ENCODE measurements around the gene TTLL11.
"Not testable (repeated sequence)": the region's sequence is repeated elsewhere in the genome, so short reads cannot be mapped to it uniquely, and the experiment has no call there.

The TTLL11 gene

DNA sequence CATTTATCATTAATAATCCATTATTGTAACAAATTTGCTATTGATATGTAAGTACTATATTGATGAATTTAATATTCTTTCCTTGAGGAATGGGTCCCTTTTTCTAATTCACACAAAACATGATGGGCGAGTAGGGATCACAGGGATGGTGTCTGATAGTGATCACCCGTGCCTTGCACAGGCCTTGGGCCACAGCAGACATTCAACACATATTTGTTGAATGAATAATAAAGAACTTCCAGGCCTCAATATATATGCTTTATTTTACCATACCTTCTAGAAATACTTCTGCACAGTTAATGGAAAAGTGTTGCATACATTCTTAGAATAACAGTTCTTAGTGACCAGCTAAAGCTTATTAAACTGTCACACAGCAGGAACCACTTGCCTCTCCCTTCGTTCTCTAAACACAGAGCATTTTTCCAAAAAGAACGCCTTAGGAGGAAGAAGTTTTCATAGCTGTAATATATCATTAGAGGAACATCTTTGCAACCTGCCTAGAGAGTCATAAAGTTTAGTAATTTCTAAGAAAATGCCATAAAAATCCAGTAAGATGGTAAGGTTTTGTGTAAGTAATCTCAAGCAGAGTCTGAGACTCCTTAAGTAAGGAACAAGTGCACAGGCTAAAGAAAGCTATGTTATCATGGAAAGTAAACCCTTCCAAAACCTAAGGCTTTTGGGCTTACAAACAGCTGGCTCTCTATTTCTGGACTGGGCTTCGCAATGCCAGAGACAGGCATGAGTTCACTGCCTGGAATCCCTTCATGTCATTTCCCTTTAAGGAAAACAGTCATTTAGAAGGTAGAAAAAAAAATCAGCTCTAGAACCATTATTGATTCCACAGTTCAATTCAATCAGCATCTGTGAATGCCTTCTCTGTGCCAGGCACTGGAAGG, 17.7 kb downstream of the TTLL11 start:
- no peak for DNase-seq

DNA sequence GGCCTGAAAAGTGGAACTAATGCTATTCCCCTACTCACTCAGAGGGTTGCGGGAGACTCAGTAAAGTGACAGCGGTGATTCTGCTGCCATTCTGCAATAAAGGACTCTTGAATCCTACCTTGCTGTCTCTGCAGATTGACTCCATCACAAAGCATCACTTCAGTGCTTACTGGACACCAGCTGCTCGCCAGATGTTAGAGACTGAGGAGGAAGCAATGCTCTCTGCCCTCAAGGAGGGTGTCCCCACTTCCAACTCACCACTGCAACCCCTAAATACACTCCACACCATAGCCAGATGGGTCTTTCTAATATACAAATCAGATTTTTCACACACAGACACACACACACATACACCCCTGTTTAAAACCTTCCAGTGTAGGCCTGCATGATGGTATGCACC, 21.4 kb downstream of the TTLL11 start:
- DNase-seq = no peak

DNA sequence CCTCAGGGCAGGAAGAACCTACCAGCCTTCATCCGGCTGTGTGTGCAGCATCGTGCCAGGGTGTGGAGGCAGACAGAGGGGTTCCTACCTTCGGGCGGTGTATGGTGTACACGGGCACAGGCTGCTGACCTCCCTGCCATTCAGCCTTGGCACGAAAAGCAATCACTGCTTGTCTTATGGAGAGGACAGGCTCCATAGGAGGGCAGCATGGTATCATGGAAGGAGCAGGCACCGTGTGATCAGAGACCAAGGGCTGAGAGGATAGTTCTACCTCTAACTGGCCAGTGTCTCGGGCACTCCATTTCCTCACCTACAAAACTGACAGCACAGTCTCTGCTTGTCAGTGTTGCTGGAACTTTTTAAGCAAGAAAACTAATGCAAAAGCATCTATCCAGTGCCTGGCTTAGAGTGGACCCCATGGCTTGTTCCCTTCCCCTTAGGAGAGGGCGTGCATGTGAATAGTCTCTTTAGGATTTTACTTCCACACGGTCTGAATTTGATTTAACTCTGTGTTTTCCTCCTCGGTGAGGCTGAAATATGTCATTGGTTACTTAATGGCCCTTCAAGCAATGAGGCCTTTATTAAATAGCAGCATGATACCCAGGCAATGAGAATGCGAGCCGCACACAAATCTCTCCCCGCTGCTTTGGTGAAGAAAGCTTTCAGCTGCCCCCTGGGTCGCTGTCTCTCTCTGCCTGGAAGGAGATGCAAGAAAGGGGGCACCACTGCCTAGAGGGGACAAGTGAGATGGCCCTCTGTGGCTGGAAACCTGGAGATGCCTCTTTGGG, 22.2 kb downstream of the TTLL11 start:
- DNase-seq = no peak

DNA sequence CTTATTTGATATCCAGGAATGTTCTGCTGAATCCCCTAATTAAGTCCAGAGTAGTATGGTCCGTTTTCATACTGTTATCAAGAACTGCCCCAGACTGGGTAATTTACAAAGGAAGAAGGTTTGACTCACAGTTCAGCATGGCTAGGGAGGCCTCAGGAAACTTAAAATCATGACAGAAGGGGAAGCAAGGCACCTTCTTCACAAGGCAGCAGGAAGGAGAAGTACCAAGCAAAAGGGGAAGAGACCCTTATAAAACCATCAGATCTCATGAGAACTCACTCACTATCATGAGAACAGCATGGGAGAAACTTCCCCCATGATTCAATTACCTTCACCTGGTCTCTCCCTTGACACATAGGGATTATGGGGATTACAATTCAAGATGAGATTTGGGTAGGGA, 26.4 kb downstream of the TTLL11 start:
- DNase-seq = not testable (repeated sequence)

DNA sequence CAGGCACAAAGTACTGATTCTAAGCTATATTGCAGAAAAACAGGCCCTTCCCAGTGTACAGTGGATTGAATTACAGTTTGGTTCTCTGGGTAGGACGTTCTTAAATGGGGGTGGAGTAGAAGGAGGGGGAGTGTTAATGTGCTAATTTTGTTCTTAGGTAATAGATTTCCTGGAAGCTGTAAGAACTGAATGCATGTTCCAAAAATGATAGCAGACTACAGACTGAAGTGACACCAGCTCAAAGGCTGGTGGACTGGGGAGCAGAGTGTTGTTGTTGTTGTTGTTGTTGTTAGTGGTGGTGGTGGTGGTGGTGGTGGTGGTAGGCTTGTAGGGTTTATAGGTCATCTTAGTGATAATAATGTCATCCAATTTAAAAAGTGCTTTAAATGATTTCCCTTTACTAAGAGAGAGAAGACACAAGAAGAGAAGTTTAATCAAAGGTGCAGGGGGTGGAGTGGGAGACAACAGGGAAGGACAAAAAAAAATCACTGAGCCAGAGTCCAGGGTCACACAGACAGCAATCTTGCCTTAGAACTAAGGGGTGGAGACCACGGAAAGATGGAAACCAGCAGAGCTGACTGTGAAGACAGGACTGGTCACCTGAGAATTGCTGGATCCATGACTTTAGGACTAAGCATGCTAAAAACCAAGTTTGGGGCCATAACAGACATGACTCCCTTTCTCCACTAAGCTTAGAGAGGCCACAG, 27.0 kb downstream of the TTLL11 start:
- DNase-seq = no peak

DNA sequence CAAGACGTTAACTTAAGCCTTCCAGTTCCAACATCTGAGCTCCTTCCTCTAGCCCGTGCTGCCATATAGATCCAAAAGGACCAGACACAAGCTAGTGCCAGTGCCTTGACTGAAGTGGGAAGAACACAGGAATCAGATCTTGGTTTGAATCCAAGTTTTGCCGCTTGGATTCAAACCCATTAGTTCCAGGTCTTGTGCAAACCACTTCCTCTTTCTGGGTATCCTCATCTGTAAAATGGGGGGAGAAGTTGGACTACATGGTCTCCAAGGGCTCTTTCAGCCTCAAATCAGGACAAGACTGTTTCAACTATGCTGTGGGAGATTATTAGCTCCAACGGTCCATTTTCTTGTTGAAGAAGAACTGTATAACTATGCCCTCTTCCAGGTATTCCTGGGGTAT, 32.6 kb downstream of the TTLL11 start:
- DNase-seq = no peak

DNA sequence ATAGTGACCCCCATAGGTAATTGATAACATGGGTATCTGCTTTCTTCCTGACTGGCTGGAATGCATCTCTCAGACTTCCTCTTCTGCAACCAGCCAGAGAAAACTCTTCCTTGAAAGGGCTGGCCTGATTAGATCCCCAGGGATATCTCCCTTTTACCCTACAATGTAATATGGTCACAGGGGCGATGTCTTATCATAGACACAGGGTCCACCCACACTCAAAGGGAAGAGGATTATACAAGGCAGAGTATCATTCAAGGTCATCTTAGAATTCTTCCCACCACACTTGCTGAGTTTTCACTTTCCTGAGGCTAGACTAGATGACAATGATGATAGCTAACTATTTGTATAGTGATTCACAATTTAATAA, 33.2 kb downstream of the TTLL11 start:
- no peak for DNase-seq

DNA sequence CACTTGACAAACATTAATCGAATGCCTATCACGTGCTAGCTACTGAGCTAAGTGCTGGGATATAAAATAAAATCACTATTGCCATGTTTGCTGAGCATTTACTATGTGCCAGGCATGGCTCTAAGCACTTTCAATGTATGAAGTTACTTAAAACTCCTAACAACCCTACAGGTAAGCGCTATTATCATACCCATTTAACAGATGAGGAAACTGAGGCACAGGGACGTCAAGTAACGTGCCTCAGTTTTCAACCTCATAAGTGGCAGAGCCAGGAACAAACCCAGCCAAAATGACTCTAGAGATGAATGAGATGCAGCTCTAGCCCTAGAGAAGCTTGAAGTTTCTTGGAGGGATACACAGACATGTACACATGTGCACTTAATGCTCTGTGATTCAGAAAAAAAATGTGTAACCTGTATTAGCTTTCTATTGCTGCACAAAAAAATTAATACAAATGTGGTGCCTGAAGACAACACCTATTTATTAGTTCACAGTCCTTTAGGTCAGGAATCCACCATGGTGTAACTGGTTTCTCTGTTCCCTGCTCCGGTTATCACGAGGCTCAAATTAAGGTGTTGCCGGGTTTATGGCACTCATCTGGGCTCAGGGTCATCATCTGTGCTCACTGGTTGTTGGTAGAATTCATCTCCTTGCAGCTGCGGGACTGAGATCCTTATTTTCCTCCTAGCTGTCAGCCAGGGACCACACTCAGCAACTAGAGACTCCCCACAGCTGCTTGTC, 33.7 kb downstream of the TTLL11 start:
- DNase-seq = no peak

DNA sequence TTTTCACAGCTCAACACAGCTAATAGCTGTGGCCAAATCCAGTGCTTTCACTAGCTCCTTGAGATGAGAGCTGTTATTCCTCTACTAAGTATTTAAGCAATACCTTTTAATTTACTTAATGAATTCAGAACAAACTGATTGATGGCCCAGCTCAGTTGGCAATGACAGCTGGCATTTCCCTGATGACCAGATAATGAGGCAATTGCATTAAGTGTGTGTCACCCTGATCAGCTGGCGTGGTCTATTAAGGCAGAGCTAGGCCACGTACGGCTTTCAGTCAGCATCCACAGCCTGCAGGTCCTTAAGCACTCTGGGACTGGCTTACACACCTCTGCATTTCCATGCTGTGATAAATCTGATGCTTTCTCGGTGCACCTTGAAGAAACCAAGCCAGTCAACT, 34.4 kb downstream of the TTLL11 start:
- DNase-seq = peak; percentile 37

DNA sequence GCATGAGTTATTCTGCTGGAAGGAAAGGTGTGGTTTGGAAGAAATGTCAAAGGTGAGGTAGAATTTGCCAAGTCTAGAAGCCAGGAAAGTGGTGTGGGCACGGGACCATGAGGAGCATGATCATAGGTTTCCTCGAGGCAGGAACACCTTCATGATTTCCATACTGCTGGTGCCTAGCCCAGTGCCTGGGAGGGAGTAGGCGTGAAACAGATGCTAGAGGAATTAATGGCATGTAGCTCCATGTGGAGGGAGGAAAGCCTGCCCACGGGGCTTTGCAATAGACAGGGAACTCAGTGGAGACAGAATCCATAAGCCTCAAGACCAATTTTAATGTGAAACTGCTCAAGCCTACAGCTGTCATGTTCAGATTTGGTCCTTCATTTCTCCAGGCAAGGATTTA, 35.1 kb downstream of the TTLL11 start:
- no peak for DNase-seq

DNA sequence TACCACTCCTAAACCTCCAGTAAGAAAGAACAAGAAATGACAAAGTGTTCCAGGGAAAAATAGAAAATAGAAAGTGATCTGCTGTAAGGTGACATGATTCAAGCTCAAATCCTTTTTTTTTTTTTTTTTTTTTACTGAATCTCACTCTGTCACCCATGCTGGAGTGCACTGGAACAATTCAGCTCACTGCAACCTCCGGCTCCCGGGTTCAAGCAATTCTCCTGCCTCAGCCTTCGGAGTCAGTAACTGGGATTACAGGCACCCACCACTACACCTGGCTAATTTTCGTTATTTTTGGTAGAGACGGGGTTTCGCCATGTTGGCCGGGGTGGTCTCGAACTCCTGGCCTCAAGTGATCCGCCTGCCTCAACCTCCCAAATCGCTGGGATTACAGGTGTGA, 35.9 kb downstream of the TTLL11 start:
- DNase-seq = no peak

DNA sequence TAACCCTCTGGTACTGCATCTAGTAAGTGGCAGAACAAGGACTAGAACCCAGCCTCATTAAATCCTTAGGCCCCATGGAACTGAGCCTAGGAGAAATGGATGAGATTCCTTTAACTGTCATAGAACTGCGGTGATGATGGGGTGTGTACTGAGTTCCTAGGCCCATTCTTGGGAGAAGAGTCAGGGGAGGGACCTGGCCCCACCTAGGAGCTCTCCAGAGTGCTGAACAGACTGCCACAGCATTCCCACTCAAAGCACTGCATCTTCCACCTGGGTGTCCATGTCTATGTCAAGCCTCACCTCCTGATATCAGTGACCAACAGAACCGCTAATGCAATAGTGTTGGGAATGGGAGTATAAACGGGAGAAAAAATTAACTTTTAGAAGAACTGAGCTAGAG, 36.6 kb downstream of the TTLL11 start:
- no peak for DNase-seq

DNA sequence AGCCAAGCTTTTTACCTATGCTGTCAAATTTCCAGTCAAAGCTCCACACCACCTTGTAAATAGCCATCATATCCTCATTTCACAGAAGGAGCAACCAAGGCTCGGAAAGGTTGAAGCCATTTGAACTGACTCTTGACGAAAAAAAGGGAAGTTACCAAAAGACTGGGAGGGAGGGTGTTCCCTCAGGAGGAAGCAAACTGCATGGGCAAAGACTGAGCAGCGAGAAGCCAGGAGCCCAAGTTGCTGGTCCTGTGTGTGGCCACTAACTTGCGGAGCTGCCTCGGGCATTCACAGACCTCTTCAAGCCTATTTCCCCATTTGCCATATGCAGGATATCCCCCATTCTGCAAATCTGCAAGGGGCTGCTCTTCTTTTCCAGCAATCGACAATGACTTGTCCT, 37.4 kb downstream of the TTLL11 start:
- no peak for DNase-seq

DNA sequence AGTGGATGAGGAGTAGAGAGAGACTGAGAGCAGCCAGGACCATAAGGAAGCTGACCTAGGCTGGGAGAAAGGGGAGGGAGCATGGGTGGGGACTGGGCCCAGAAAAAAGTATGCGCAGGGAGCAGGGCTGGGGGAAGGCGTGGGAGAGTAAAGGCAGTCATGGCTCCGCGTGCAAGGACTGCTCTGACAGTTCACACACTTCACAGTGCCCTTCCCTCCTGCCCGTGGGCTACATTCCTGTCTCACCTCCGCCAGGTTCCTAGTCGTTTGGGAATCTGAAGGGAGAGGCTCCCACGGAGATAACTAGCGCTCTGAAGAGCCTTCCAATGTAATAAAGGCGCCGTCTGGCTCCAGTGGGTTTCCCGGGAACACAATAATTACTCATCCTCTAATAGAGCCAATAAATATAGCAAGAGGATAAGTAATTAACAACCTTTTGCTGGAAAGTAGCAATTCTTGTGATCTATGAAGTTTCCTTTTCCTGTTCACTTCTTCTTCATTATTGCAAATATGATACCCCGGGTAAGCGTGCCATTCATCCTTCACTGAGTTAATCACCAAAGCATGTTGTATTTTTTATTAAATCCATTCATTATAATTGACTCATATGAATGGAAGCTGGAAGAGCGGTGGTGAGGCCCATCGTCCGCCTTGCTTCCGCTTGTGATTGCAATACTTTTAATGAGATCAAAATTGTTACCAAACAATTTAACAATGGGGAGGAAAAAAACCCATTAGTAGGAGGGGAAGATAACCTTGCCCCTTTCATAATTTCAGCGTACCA, 39.3 kb downstream of the TTLL11 start:
- no peak for DNase-seq

DNA sequence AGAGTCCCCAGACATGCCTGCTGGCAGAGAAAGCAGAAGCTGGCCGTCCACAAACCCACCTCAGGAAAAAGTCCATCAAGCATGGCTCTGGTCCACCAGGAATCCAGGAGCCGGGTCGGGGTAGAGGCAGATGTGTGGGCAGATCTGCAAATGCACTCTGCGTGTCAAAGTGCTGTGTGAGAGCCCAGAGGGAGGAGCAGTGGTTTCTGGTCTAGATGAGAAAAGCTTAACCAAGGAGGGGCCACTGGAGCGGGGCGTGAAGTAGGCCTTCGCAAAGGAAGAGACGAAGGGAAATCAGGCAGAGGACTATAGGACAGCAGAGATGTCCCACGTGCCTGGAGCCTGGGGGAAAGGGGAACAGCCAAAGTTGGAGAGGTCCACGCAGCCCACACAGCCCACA, 40.0 kb downstream of the TTLL11 start:
- DNase-seq = no peak

DNA sequence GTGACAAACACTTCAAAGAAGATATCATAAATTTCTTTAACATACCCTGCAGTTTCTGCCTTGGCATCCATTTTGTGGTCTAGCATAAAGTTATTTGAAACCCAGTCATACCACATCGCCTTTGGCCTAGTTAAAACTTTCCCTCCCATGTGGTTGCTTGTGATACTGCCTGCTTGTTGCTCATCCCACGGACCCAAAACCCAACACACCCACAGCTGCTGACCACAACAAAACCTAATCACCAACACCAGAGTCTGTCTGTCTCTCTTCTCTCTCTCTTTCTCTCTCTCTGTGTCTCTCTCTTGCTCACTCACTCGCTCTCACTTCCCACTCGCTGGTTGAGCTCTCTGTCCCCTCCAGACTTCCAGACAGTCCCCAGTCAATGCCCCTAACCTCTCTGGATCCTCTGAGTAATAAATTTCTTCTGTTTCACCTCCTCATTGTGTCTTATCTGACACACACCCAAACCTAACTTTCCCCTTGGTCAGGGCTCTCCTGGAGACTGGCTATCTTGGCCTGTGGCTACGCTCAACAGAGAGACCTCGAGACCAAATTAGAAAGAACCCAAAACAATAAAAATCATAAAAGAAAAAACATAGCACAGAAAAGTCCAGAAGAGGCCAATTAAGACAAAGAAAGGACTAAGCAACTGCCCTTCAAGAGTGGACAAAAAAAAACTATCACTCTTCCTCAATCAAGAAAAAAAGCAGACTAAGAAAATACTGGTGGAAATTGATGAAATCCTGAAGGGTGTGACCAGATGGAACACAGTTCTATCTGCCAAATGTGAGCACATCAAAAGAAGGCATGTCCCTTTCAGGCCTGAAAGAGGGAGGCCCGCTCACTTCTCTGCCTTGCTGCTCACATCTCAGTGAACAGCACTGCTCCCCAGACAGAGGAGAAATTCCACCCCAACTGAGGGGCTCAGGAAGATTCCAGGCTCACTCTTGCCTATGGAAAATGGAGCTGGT, 41.5 kb downstream of the TTLL11 start:
- DNase-seq = no peak

DNA sequence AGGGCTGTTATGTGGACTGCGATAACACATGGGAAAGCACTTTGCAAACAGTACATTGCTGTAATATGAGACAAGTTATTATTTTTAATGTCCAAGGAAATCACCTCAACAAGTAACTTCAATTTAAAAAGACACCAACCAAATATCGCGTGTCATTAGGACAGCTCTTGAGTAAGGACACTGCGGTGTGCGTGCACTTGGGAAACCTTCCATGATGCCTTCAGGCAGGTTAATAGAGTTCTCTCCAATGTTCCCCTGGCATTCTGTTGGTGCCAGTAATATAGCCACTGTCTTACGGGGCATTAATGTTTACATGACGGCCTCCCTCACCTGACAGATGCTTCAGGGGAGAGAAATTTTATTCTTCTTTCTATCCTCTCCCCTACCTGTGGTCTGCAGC, 42.9 kb downstream of the TTLL11 start:
- no peak for DNase-seq

DNA sequence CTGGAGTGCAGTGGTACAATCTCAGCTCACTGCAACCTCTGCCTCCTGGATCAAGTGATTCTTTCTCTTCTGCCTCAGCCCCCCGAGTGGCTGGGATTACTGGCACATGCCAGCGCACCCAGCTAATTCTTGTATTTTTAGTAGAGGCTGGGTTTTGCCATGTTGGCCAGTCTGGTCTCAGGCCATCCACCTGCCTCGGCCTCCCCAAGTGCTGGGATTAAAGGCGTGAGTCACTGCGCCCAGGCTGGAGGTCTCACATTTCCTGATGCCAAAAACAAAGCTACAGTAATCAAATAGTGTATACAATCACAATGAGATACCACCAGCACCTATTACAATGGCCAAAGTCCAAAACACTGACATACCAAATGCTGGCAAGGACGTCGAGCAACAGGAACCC, 51.1 kb downstream of the TTLL11 start:
- no peak for DNase-seq

DNA sequence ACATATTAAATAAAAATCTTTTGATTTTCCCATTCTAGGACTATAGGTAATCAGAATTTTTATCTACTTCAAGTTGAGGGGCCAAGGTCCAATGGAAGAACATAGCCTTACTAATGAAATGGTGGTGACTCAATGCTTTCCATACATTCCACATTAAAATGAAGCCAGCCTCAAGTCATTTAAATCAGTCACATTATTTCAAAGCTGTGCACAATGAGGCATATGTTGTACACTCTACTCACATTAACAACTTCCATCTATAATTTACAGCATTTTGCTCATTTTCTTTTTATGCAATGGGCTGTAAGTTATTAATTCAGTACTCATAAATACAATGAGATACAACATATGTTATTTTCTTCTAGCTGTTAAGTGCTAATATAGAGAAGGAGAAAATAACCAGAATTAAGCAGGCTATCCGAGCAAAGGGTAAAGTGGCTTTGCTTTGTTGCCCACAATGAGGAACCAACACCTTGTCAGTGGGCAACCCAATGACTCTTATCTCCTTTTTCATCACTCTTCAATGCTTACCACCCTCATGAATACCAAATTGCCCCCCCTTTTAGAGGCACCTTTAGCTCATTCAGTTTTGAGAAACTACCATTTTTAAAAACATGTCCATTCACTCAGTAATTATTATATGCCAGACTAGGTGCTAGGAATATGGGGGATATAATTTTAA, 52.4 kb downstream of the TTLL11 start:
- DNase-seq = no peak

DNA sequence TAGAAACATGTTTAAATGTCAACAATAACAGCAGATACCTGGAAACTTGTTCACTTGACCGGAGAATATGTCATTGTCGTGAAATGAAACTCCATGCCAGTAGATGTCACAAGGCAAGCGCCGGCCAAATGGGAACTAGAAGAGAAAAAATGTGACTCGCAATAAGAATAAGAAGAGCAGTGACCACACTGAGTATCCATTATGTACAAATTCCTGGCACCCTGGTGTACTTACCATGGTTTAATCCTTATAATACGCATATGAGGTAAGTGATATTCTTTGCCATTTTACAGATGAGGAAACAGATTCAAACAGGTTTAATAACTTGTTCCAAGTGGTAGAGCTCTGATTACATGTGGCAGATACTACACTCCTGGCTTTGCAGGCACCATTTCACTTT, 53.9 kb downstream of the TTLL11 start:
- no peak for DNase-seq
